Measurements from ENCODE around the gene SH2D1B.

Gene SH2D1B

GRCh38 chr1:162388615-162389014, 23.3 kb downstream of the SH2D1B start:
- Mint-ChIP-seq H3K4me3 (no peak overlapping the region), H3K36me3 (ENCODE audit: low read depth) (peaks cover 2% of the 10 kb centered on the region), H3K27me3 (ENCODE audit: low read depth) (no peaks in the 10 kb centered on the region), H3K27ac (peak overlapping the region; percentile 68 to 93 (median 76)), H3K9me3 (no peaks in the 10 kb centered on the region), H3K4me1 (peaks cover 43% of the 10 kb centered on the region)
- TF ChIP-seq CTCF (IDR thresholded peaks at IDR 0.05; ENCODE audit: unreplicated experiment in 3 of 3), result no peak

GRCh38 chr1:162388083-162388594, 23.8 kb downstream of the SH2D1B start:
- Mint-ChIP-seq H3K27me3 (ENCODE audit: low read depth) (no peaks in the 10 kb centered on the region), H3K27ac (peak overlapping the region; percentile 68 to 96 (median 82)), H3K4me1 (peaks cover 43% of the 10 kb centered on the region), H3K4me3 (no peak overlapping the region), H3K9me3 (no peaks in the 10 kb centered on the region), H3K36me3 (ENCODE audit: low read depth) (peaks cover 4% of the 10 kb centered on the region)
- no peak for TF ChIP-seq CTCF (IDR thresholded peaks at IDR 0.05; ENCODE audit: unreplicated experiment in 3 of 3)

DNA sequence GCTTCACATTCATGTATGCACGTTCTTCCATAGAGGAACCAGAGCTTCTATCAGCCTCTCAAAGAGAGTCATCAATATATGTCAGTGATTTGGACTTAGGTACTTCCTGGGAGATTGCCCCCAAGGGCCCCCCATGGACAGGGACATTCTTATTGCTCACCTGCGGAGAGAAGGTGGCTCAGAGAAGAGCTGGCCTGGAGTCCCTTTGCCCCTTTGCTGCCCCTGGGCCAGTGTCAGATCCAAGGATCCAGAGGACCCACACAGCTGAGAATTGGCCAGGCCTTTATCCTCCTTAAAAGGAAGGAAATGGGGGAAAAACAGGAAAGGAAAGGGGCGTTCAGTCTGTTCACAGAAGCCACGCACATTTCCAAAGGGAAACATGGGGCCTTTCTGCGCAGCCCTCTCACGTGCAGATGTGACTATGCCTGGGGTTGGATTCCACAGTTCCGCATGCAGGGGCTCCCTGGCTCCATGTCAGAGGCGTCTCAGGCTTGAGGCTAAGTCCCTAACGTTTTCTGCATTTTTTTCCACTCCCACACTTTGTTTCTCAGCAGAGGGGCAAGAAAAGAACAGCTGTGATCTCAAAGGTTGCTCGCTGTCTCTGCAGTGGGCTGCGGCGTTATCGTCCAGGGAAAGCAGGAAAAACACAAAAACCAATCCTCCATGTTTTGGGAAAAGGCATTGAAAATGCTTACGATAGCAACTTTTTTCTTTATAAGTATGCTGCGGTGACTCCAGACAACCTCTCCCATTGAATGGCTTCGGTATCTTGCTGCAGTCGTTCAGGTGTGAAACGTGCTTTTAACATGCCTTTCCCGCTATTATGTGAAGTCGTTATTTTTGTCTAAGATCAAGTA, 24.5 kb downstream of the SH2D1B start:
- H3K4me1 Mint-ChIP-seq, result peaks cover 43% of the 10 kb centered on the region
- H3K36me3 Mint-ChIP-seq (ENCODE audit: low read depth), result peaks cover 4% of the 10 kb centered on the region
- peak overlapping the region; percentile 45 to 96 (median 82) for H3K27ac Mint-ChIP-seq
- no peaks in the 10 kb centered on the region for H3K27me3 Mint-ChIP-seq (ENCODE audit: low read depth)
- no peak overlapping the region for H3K4me3 Mint-ChIP-seq
- TF ChIP-seq CTCF (IDR thresholded peaks at IDR 0.05; ENCODE audit: unreplicated experiment in 3 of 3), result no peak
- H3K9me3 Mint-ChIP-seq, result no peaks in the 10 kb centered on the region

DNA sequence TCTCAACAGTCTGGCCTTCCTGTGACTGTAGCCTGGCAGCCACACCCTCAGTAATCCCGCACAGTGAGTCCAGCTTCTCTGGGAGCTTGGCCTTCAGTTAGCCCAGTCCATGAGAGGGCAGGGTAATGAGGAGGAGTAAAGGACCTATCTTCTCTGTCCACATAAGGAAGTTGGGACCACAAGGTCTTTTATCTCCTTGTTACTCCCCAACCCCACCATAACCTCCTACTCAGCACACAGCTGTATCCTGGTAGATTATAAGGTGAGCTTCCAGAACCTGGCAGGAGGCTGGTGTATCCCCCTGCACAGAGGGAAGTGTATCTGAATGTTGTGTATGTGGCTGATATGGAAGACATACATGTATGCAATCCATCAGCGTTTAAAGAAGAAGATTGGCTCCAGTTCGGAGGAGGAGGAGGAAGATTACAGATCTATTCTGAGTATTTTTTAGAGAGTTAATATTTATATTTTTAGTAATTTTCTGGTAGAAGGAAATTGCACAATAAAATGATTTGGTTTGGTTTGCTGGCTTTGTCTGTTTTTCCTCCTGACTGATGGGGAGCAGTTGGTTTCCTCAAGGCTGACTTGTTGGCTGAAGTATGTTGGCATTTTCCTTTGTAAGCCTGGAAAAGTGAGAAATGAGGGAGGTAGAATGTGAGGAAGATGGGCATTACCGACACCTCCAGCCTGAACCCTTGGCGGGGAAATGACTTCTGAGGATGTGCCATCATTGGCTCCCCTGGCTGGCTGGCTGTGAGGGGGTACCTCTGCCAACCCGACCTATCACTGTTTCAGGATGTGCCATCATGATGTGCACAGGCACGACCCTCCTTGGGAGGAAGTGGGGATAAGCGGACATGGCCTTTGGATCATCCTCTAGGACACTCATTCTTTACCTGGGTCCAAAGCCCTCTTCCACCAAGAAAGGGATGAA, 25.4 kb downstream of the SH2D1B start:
- H3K27ac Mint-ChIP-seq, result peak overlapping the region in 2 of 3 experiments; percentile 82 to 96
- no peaks in the 10 kb centered on the region for H3K27me3 Mint-ChIP-seq (ENCODE audit: low read depth)
- H3K9me3 Mint-ChIP-seq, result no peaks in the 10 kb centered on the region
- no peak for TF ChIP-seq CTCF (IDR thresholded peaks at IDR 0.05; ENCODE audit: unreplicated experiment in 3 of 3)
- H3K36me3 Mint-ChIP-seq (ENCODE audit: low read depth), result peaks cover 4% of the 10 kb centered on the region
- H3K4me3 Mint-ChIP-seq, result no peak overlapping the region
- peaks cover 38% of the 10 kb centered on the region for H3K4me1 Mint-ChIP-seq

- TF ChIP-seq CTCF (IDR thresholded peaks at IDR 0.05; ENCODE audit: unreplicated experiment in 3 of 3), result no peak
- H3K27ac Mint-ChIP-seq, result peak overlapping the region in 2 of 3 experiments; percentile 83 to 95
Observed at GRCh38 chr1:162385702-162386101, 26.2 kb downstream of the SH2D1B start.

More at GRCh38 chr1:162385702-162386101, 26.2 kb downstream of the SH2D1B start:
- Mint-ChIP-seq H3K27me3 (ENCODE audit: low read depth) (no peaks in the 10 kb centered on the region), H3K4me1 (peaks cover 35% of the 10 kb centered on the region), H3K9me3 (no peaks in the 10 kb centered on the region), H3K36me3 (ENCODE audit: low read depth) (peaks cover 4% of the 10 kb centered on the region), H3K4me3 (no peak overlapping the region)

All from nephron (organoid).